Astrocyte of the cerebellum (primary cell): ENCODE data around the gene C10orf90.

Experiments
- DNase-seq: peaks from one replicate; pipeline ENCODE4 v3.0.0-alpha.2; 2011; ENCODE audit warnings: low read depth
- H3K4me3 ChIP-seq: 2 replicates; pipeline ENCODE4 v1.5.1; 2011; ENCODE audit warnings: mild to moderate bottlenecking, low read depth, low read length, moderate library complexity
- CTCF ChIP-seq: IDR thresholded peaks from 2 replicates; pipeline ENCODE4 v1.5.1; 2012; ENCODE audit warnings: low read length, low read depth, moderate library complexity, mild to moderate bottlenecking; ENCODE audit errors: missing control alignments
- in situ Hi-C: cut with HindIII; loops from 2 replicates; pipeline ENCODE4 v1.10.0; 2017; ENCODE audit warnings: low sequenced_read_pairs

C10orf90 gene

GRCh38 chr10:126704649-126705048 is 34.2 kb upstream of the C10orf90 start:
- in situ Hi-C loops, result no loop called here
- TF ChIP-seq CTCF, result no peak
- DNase-seq, result no peak
- no peak overlapping the region for H3K4me3 ChIP-seq

GRCh38 chr10:126702181-126702580 is 31.7 kb upstream of the C10orf90 start:
- DNase-seq, result peak; percentile 26
- H3K4me3 ChIP-seq, result no peak overlapping the region
- in situ Hi-C loops, result no loop called here
- TF ChIP-seq CTCF, result no peak

GRCh38 chr10:126701526-126701925 is 31.0 kb upstream of the C10orf90 start:
- TF ChIP-seq CTCF, result no peak
- H3K4me3 ChIP-seq, result no peak overlapping the region
- no peak for DNase-seq
- in situ Hi-C loops, result no loop called here

- in situ Hi-C loops, result no loop called here
- TF ChIP-seq CTCF, result no peak
- no peak overlapping the region for H3K4me3 ChIP-seq
- no peak for DNase-seq
These were observed 26.2 kb upstream of the C10orf90 start for GRCh38 chr10:126696684-126697083.

- no peak for DNase-seq
- TF ChIP-seq CTCF, result no peak
- no peak overlapping the region for H3K4me3 ChIP-seq
- in situ Hi-C loops, result no loop called here
These were observed 21.0 kb upstream of the C10orf90 start for GRCh38 chr10:126691456-126691855.

- in situ Hi-C loops, result no loop called here
- no peak for DNase-seq
- TF ChIP-seq CTCF, result no peak
- no peak overlapping the region for H3K4me3 ChIP-seq
These were observed 20.0 kb upstream of the C10orf90 start for GRCh38 chr10:126690534-126690933.

GRCh38 chr10:126689461-126689994 is 19.0 kb upstream of the C10orf90 start:
- no peak overlapping the region for H3K4me3 ChIP-seq
- DNase-seq, result no peak
- no peak for TF ChIP-seq CTCF
- in situ Hi-C loops, result no loop called here
